ENCODE measurements around the gene PRPF6. TPM values are rescaled to one million over a fixed set of nuclear protein-coding genes. Genes with fewer than 3 reads are reported as not detected.

Gene PRPF6
- total and polyA plus RNA-seq, 2 of the 13 experiments (the other 11 are each of a cell fraction or from before 2014, with no cell fraction given): 63.7 to 101 TPM

GRCh38 chr20:63978319-63979228 is 2.4 kb upstream of the PRPF6 start:
- Histone ChIP-seq H3K4me2 (ENCODE audit: low read depth, low read length) (peak overlapping the region; percentile 99), H3K27me3 (ENCODE audit: control insufficient read depth in 1 of 2, insufficient read depth in 2 of 2, low read length in 2 of 2) (no peaks in the 10 kb centered on the region; a peak in 1 of 5 replicates), H3K9me3 (ENCODE audit: low read length) (no peaks in the 10 kb centered on the region), H3K36me3 (replicated peaks in 1 of 2; ENCODE audit: control insufficient read depth in 1 of 2, insufficient read depth in 2 of 2, low read length in 2 of 2) (peaks cover 5 to 12% of the 10 kb centered on the region in 2 experiments; a peak in 4 of 5 replicates), H3K79me2 (ENCODE audit: insufficient read depth, low read length) (peaks cover 22% of the 10 kb centered on the region), H2AFZ (ENCODE audit: low read length) (no peak overlapping the region), H3K9ac (ENCODE audit: insufficient read depth, low read depth, low read length) (peak overlapping the region; percentile 71), H3K27ac (ENCODE audit: extremely low read length, insufficient read depth, low read length) (peak overlapping the region; percentile 62), H4K20me1 (ENCODE audit: insufficient read depth, low read length) (peaks cover 3% of the 10 kb centered on the region; the same call in 1 of the 2 replicates), H3K4me3 (replicated peaks in 1 of 3; ENCODE audit: insufficient read depth in 1 of 3, low read depth in 2 of 3, low read length in 3 of 3) (peak overlapping the region; percentile 82 to 99 (median 95)), H3K4me1 (ENCODE audit: insufficient read depth, low read length) (peaks cover 43% of the 10 kb centered on the region)
- WGBS (ENCODE audit: low lambda C conversion rate): 7% methylated on average over 41 of the region's 52 CpGs
- intact Hi-C loops (cut with micrococcal nuclease; ENCODE audit: unreplicated experiment): no loop called here
- ATAC-seq (peak; percentile 49), FAIRE-seq (peak; percentile 72), DNase-seq (ENCODE audit: low spot score) (peak; percentile 79)
- CTCF ChIA-PET (ENCODE audit: low intra/inter-chr PET ratio, low total read pairs): interaction anchor here (1.3 to 3.2 kb wide), 2 partner anchors 69 to 79 kb away, joined by 5 to 33 read pairs; no protein-coding TSS in a partner anchor
- no TSS peak for BruUV-seq (replicated peaks)
- in situ Hi-C loops (cut with HindIII; ENCODE audit: extremely low pct_ligation_motif_present, low pct_unique_long_range_greater_than_20kb): loop anchor here (5.0 kb wide), 1 partner anchor 79 kb away; no protein-coding TSS in a partner anchor
- POLR2A ChIA-PET: interaction anchor here (0.8 to 4.7 kb wide), 23 partner anchors 10 to 441 kb away, joined by 3 to 75 read pairs (median 11); partner anchors contain the start of genes ARFRP1, C20orf204, GMEB2 and LIME1
- TF ChIP-seq ATF7-NPFF (CRISPR knock-in tag; IDR thresholded peaks at IDR 0.05; ENCODE audit: low read depth) (peak; percentile 87; the same call in 1 of the 2 replicates), HNRNPLL (IDR thresholded peaks at IDR 0.05; ENCODE audit: low read depth, low read length, poor library complexity, severe bottlenecking) (peak; percentile 90), ZNF256 (CRISPR knock-in tag; conservative IDR thresholded peaks at IDR 0.05) (peak; percentile 68; the same call in 1 of the 2 replicates), SIX4 (CRISPR knock-in tag; IDR thresholded peaks at IDR 0.05) (peak; percentile 38; the same call in 1 of the 2 replicates), ZNF768 (CRISPR knock-in tag; IDR thresholded peaks at IDR 0.05) (peak; percentile 79), FOXO1 (CRISPR knock-in tag; IDR thresholded peaks at IDR 0.05) (peak; percentile 72), CBX2 (IDR thresholded peaks at IDR 0.05; ENCODE audit: low read depth, low read length) (no peak), CBX2 (CRISPR knock-in tag; IDR thresholded peaks at IDR 0.05; ENCODE audit: low read depth) (peak; percentile 14; the same call in 1 of the 2 replicates), ZNF567 (CRISPR knock-in tag; IDR thresholded peaks at IDR 0.05; ENCODE audit: borderline replicate concordance) (no peak), HMGXB4 (CRISPR knock-in tag; IDR thresholded peaks at IDR 0.05; ENCODE audit: borderline replicate concordance in 1 of 2, low read depth in 1 of 2) (peak; percentile 82 to 84; a peak in 2 of 4 replicates), HOXA9 (CRISPR knock-in tag; IDR thresholded peaks at IDR 0.05; ENCODE audit: borderline replicate concordance) (peak; percentile 72; the same call in 1 of the 2 replicates), SCMH1 (CRISPR knock-in tag; IDR thresholded peaks at IDR 0.05; ENCODE audit: borderline replicate concordance) (no peak), ZNF605 (CRISPR knock-in tag; IDR thresholded peaks at IDR 0.05) (peak; percentile 94), PAX8 (CRISPR knock-in tag; IDR thresholded peaks at IDR 0.05; ENCODE audit: borderline replicate concordance) (no peak)
- TF ChIP-seq, protein P1, sequence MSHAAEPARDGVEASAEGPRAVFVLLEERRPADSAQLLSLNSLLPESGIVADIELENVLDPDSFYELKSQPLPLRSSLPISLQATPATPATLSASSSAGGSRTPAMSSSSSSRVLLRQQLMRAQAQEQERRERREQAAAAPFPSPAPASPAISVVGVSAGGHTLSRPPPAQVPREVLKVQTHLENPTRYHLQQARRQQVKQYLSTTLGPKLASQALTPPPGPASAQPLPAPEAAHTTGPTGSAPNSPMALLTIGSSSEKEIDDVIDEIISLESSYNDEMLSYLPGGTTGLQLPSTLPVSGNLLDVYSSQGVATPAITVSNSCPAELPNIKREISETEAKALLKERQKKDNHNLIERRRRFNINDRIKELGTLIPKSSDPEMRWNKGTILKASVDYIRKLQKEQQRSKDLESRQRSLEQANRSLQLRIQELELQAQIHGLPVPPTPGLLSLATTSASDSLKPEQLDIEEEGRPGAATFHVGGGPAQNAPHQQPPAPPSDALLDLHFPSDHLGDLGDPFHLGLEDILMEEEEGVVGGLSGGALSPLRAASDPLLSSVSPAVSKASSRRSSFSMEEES (CRISPR knock-in tag; IDR thresholded peaks at IDR 0.05): peak; percentile 78
- TF ChIP-seq, protein P2, sequence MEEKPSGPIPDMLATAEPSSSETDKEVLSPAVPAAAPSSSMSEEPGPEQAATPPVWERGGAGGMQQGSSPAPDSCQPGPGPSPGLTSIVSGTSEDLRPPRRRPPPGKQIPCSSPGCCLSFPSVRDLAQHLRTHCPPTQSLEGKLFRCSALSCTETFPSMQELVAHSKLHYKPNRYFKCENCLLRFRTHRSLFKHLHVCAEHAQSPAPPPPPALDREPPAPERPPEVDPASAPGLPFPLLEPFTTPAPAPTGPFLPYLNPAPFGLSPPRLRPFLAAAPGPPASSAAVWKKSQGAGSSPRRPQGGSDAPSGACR (CRISPR knock-in tag; IDR thresholded peaks at IDR 0.05): peak; percentile 14; the same call in 1 of the 2 replicates
- TF ChIP-seq, protein P3, sequence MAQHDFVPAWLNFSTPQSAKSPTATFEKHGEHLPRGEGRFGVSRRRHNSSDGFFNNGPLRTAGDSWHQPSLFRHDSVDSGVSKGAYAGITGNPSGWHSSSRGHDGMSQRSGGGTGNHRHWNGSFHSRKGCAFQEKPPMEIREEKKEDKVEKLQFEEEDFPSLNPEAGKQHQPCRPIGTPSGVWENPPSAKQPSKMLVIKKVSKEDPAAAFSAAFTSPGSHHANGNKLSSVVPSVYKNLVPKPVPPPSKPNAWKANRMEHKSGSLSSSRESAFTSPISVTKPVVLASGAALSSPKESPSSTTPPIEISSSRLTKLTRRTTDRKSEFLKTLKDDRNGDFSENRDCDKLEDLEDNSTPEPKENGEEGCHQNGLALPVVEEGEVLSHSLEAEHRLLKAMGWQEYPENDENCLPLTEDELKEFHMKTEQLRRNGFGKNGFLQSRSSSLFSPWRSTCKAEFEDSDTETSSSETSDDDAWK (CRISPR knock-in tag; IDR thresholded peaks at IDR 0.05): no peak

Measured in HepG2 (cell line).